Ectodermal cell (in vitro differentiated cells): ENCODE measurements around the gene FCN1.

ENCODE experiments used
- H3K27ac ChIP-seq: 2 replicates; pipeline ENCODE4 v1.7.0; 2013; ENCODE audit warnings: mild to moderate bottlenecking, low read depth, low read length; ENCODE audit not compliant: insufficient read depth, poor library complexity, severe bottlenecking
- H3K27me3 ChIP-seq: 2 replicates; pipeline ENCODE4 v1.7.0; 2013; ENCODE audit warnings: mild to moderate bottlenecking, low read length; ENCODE audit not compliant: insufficient read depth, control insufficient read depth, poor library complexity, severe bottlenecking
- H3K36me3 ChIP-seq: one replicate; pipeline ENCODE4 v1.7.0; 2013; ENCODE audit warnings: low read length; ENCODE audit not compliant: control insufficient read depth, insufficient read depth
- H3K4me1 ChIP-seq: one replicate; pipeline ENCODE4 v1.7.0; 2013; ENCODE audit warnings: low read length; ENCODE audit not compliant: control insufficient read depth, insufficient read depth
- H3K4me3 ChIP-seq: 2 replicates; pipeline ENCODE4 v1.7.0; 2013; ENCODE audit warnings: low read depth, low read length, control low read depth; ENCODE audit not compliant: insufficient read depth
- H3K9me3 ChIP-seq: 2 replicates; pipeline ENCODE4 v1.7.0; 2013; ENCODE audit warnings: mild to moderate bottlenecking, low read length, moderate library complexity; ENCODE audit not compliant: control insufficient read depth
- WGBS, 2 experiments: methylation state at CpG; one replicate each; pipeline ENCODE4 v1.1.7; 2013; ENCODE audit warnings: missing lambda C conversion rate in 2 of 2; 5-methylcytosine and 5-hydroxymethylcytosine counted together

FCN1 gene

DNA sequence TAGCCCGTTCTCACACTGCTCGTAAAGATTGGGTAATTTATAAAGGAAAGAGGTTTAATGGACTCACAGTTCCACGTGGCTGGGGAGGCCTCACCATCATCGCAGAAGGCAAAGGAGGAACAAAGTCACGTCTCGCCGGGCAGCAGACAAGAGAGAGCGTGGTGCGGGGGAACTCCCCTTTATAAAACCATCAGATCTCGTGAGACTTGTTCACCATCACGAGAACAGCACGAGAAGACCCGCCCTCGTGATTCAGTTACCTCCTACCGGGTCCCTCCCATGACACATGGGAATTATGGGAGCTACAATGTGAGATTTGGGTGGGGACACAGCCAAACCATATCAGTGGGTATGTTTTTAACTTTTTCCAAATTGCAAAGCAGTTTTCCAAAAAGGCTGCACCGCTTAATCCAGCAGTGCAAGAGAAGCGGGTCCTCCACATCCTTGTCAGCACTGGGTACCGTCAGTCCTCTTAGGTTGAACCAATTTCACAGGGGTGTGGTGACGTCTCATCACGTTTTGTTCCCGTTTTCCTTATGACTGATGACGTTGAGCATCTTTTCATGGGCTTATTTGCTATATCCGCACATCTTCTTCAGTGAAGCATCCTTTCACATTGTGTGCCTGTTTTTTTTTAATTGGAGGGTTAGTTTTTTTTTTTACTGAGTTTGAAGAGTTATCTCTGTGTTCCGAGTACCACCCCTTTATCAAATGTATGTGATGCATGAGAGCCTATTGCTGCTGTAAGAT, 45.1 kb downstream of the FCN1 start:
- no peak overlapping the region for H3K4me3 ChIP-seq
- H3K4me1 ChIP-seq: no peaks in the 10 kb centered on the region
- no peaks in the 10 kb centered on the region for H3K9me3 ChIP-seq
- 89 to 91% methylated on average over 23 to 24 of the region's 24 CpGs for WGBS, 2 experiments
- no peak overlapping the region for H3K27ac ChIP-seq
- no peaks in the 10 kb centered on the region for H3K27me3 ChIP-seq
- H3K36me3 ChIP-seq: no peaks in the 10 kb centered on the region

DNA sequence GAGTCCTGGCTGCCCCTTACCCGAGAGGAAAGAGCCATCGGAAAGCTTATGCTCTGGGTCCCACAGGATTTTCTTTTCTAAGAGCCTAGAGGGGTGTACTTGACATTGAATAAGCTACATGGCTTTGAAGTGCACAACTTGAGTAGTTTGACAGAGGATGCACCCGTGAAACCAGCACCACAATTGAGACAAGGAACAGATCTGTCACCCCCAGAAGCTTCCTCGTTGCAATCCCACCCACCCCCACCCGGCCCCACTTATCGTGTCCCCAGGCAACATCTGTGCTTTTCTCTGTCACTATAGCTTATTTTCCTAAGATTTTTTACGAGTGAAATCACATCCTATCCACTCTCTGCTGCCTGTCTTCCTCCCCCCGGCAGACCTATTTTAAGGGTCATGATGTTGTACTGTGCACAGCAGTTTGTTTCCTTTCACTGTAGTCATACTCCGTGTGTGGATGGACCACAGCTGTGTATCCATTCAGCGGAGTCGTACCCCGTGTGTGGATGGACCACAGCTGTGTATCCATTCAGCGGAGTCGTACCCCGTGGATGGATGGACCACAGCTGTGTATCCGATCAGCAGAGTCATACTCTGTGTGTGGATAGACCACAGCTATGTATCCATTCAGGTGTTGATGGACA, 45.9 kb downstream of the FCN1 start:
- Histone ChIP-seq H3K36me3 (no peaks in the 10 kb centered on the region), H3K27ac (no peak overlapping the region), H3K4me3 (no peak overlapping the region), H3K27me3 (no peaks in the 10 kb centered on the region), H3K4me1 (no peaks in the 10 kb centered on the region), H3K9me3 (no peaks in the 10 kb centered on the region)
- WGBS, 2 experiments: 93 to 96% methylated on average over 16 of the region's 16 CpGs

DNA sequence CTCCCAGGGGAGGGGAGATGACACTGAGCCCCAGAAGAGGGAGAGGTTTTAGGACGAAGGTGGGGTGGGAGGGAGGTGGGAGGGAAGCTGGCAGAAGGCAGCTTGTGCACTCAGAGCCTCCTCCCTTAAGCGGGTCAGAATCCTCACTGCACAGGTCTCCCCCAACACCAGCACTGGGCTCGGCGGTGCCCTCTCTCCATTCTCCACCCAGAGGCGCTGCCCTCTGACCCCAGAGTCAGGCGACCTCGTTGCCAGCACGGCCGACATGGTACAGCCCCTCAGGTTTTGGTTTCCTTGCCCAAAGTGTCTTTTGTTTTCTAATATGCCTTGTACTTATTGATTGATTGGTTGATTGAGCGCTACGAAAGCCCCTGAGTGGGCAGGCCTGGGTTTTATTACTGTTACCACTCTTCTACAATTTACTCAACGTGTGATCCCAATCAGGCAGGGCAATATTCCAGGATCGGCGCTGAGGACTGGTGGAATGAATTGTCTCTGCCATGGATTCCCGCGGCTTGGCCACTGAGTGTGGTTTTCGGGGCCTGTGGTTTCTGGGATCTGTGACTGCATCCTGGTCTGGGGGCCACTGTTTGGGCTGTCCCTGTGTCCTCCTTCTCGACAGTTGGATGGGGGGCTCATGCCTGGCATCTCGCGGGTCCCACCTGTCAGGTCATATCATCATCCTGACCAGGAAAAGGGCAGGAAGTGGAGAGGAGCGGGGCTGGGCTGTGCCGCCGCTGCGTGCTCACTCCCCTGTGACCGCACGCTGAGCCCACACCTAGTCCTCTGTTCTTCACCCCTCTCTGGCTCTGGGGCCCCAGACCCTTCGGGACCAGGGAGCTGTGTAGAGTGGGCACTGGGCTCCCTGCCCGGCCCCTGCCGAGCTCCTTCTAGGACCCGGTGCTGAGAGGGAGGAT, 46.7 kb downstream of the FCN1 start:
- Histone ChIP-seq H3K27ac (no peak overlapping the region), H3K4me3 (no peak overlapping the region), H3K4me1 (no peaks in the 10 kb centered on the region), H3K36me3 (no peaks in the 10 kb centered on the region), H3K27me3 (no peaks in the 10 kb centered on the region), H3K9me3 (no peaks in the 10 kb centered on the region)
- WGBS, 2 experiments: 91 to 93% methylated on average over 30 of the region's 30 CpGs

DNA sequence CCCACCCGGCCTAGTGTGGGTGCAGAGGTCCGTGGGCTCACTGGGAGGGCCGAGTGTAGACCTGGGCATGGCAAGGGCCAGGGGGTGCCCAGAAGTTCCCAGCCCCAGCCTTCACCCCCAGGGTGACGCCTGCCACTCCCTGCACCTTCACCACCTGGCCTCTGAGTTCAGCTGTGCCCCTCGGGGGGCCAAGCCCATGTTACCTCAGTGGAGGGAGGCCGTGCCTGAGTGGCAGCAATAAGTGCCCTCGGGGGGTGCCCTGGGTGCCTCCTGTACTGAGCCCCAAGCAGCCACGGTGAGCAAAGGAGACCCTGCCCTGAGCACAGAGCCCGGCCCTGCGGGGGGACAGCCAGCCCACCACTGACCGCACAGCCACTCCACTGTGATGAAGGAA, 47.4 kb downstream of the FCN1 start:
- Histone ChIP-seq H3K4me1 (no peaks in the 10 kb centered on the region), H3K27ac (no peak overlapping the region), H3K36me3 (no peaks in the 10 kb centered on the region), H3K27me3 (no peaks in the 10 kb centered on the region), H3K4me3 (no peak overlapping the region), H3K9me3 (no peaks in the 10 kb centered on the region)
- 93% methylated on average over 11 of the region's 11 CpGs for WGBS, 2 experiments

DNA sequence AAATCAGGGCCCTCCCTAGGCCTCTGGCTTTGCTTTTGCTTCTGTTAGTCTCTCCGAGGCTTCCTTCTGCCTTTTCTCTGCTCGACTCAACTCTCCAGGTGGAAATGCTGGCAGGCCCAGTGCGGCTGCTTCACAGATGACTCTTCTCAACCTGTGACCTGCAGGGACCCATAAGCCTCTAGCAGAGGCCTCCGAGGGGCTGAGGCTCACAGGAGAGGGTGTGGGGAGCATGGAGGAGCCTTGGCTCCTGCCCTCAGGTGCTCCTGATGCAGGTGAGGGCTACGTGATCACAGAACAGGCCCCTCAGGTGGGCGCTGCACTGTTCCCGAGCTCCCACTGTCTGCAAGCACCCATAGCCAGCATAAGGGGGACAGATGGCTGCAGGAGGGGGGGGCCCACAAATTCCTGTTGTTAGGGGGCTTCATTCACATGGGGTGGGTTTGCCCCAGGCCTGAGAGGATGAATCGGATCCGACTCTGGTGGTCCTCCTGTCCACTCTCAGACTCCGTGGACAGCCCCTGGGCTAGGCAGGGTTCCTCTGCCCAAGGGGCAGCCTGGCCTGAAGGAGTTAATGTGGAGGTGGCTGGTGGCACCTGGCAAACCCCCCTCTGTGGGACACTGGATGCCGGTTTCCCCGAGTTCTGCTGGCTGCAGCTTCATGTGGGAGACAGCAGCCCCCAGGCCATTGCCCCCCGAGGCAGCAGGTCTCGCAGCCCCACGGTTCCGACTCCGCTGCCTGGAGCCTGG, 48.0 kb downstream of the FCN1 start:
- H3K9me3 ChIP-seq: no peaks in the 10 kb centered on the region
- no peaks in the 10 kb centered on the region for H3K27me3 ChIP-seq
- H3K36me3 ChIP-seq: no peaks in the 10 kb centered on the region
- no peak overlapping the region for H3K4me3 ChIP-seq
- WGBS, 2 experiments: 93 to 94% methylated on average over 17 of the region's 17 CpGs
- H3K4me1 ChIP-seq: no peaks in the 10 kb centered on the region
- H3K27ac ChIP-seq: no peak overlapping the region

DNA sequence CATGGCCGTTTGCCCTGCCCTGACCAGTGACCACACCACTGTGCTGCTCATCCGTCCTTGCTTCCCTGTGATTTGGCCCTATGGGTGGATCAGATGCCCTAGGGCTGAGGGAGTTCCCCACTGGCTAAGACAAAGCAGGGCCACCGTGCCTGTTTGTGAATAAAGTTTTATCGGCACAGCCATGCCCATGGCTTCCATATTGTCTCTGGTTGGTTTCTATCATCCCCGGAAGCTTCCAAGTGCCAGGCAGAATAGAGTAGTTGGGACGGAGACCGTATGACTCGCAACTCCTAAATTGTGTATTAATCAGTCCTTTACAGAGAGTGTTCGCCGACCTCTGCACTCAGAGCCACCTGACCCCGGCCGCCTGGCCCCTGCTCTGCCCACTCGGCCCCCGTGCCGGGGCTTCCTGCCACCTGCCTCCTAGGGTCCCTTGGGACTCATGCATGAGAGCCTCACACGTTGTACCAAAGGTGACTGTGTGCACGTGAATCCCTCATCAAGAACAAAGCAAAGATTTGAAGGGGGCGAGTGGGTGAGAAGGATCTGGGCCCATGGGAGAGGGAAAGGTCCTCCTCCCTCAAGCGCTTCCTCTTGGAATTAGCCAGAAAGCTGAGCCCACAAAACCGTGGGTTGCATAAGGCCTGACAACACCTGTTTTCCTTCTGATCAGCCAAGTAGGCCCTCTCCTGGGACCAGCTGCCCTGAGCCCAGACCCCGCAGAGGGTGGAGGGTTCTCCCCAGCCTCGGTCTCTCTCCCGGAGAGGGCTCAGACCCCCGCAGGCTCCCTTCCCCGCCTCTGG, 48.8 kb downstream of the FCN1 start:
- 93 to 94% methylated on average over 25 of the region's 25 CpGs for WGBS, 2 experiments
- H3K27ac ChIP-seq: no peak overlapping the region
- H3K36me3 ChIP-seq: no peaks in the 10 kb centered on the region
- no peaks in the 10 kb centered on the region for H3K27me3 ChIP-seq
- no peaks in the 10 kb centered on the region for H3K9me3 ChIP-seq
- H3K4me1 ChIP-seq: no peaks in the 10 kb centered on the region
- no peak overlapping the region for H3K4me3 ChIP-seq

DNA sequence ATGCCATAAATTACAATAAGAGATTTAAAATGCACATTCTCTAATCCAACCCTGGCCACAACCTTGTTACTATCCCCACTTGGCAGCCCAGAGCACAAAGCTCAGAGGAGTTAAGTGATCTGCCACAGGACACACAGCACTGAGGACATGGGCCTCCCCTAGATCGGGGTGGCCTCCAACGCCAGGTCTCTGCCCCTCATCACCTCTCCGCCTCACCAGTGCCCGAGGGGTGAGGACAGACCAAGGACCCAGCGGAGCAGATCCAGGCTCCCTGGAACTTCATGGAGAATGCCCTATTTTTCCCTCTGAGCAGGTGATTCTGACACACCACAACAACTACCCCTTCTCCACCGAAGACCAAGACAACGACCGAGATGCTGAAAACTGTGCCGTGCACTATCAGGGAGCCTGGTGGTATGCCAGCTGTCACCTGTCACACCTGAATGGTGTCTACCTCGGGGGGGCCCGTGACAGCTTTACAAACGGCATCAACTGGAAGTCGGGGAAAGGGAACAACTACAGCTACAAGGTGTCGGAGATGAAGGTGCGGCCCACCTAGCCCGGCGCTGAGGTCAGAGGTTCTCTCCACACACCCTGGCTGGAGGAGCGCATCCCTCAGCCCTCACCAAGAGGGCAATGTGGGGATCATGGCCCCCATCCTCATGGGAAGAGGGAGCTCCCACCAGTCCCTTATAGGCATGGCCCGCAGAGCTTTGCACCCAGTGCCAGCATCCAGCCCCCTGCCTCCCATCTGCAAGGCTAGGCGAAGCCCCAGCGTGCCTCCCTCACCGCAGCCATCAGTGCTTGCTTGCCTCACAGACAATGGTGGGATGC, 49.6 kb downstream of the FCN1 start:
- H3K27me3 ChIP-seq: no peaks in the 10 kb centered on the region
- no peak overlapping the region for H3K27ac ChIP-seq
- H3K9me3 ChIP-seq: no peaks in the 10 kb centered on the region
- no peaks in the 10 kb centered on the region for H3K4me1 ChIP-seq
- WGBS, 2 experiments: 94 to 96% methylated on average over 22 of the region's 22 CpGs
- no peaks in the 10 kb centered on the region for H3K36me3 ChIP-seq
- no peak overlapping the region for H3K4me3 ChIP-seq

DNA sequence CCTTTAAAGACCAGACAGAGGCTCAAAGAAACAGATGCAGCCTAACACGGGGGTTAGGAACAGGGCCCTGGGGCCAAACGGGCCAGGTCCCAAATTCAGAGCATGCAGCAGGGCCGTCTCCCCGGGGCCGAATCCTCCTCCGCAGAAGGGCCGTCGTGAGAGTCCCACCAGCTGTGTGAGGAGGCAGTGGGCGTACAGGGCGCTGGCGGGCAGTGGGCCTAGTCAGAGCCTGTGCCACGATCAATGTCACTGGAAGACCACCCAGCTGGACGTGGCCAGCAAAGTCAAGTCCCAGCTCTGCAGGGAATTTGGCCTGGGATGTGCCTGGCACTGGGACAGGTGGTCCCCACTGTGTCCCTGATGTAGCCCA, 52.9 kb downstream of the FCN1 start:
- no peak overlapping the region for H3K4me3 ChIP-seq
- no peaks in the 10 kb centered on the region for H3K36me3 ChIP-seq
- H3K27ac ChIP-seq: no peak overlapping the region
- H3K9me3 ChIP-seq: no peaks in the 10 kb centered on the region
- no peaks in the 10 kb centered on the region for H3K27me3 ChIP-seq
- 93 to 94% methylated on average over 13 of the region's 13 CpGs for WGBS, 2 experiments
- H3K4me1 ChIP-seq: no peaks in the 10 kb centered on the region
